ENCODE data around the gene ARHGAP6.

ARHGAP6 gene

DNA sequence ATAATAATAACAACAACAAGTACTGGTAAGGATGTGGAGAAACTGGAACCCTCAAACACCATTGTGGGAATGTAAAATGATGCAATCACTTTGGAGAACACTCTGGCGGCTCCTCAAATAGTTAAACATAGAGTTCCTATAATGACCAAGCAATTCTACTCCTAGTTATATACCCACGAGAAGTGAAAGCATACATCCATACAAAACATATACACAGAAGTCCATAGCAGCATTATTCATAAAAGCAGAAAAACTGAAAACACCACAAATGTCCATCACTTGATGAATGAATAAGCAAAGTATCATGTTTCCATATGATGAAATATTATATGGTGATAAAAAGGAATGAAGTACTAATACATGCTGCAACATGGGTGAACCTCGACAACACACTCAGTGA lies 255.8 kb downstream of the ARHGAP6 start:
- H4K20me1 ChIP-seq (ENCODE audit: insufficient read depth), result no peaks in the 10 kb centered on the region
- peaks cover 21% of the 10 kb centered on the region for H3K4me1 ChIP-seq (ENCODE audit: low read depth, poor library complexity, severe bottlenecking)
- no peak overlapping the region for H3K4me3 ChIP-seq (IDR thresholded peaks at IDR 0.05; ENCODE audit: insufficient read depth, low read depth, low read length)
- TF ChIP-seq, protein P1, sequence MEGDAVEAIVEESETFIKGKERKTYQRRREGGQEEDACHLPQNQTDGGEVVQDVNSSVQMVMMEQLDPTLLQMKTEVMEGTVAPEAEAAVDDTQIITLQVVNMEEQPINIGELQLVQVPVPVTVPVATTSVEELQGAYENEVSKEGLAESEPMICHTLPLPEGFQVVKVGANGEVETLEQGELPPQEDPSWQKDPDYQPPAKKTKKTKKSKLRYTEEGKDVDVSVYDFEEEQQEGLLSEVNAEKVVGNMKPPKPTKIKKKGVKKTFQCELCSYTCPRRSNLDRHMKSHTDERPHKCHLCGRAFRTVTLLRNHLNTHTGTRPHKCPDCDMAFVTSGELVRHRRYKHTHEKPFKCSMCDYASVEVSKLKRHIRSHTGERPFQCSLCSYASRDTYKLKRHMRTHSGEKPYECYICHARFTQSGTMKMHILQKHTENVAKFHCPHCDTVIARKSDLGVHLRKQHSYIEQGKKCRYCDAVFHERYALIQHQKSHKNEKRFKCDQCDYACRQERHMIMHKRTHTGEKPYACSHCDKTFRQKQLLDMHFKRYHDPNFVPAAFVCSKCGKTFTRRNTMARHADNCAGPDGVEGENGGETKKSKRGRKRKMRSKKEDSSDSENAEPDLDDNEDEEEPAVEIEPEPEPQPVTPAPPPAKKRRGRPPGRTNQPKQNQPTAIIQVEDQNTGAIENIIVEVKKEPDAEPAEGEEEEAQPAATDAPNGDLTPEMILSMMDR (conservative IDR thresholded peaks at IDR 0.05; ENCODE audit: low read depth, low read length), result no peak
- H3K4me2 ChIP-seq, result no peak overlapping the region
- no peaks in the 10 kb centered on the region; the same call in 1 of the 2 replicates for H3K79me2 ChIP-seq (ENCODE audit: insufficient read depth, low read depth)
- no peak overlapping the region for H3K9ac ChIP-seq
- no peaks in the 10 kb centered on the region for H3K36me3 ChIP-seq (ENCODE audit: insufficient read depth)
- no peaks in the 10 kb centered on the region for H3K27me3 ChIP-seq (ENCODE audit: insufficient read depth, low read depth)
- no peak overlapping the region for H3K27ac ChIP-seq
- no peak overlapping the region for H2AFZ ChIP-seq (ENCODE audit: low read depth)

DNA sequence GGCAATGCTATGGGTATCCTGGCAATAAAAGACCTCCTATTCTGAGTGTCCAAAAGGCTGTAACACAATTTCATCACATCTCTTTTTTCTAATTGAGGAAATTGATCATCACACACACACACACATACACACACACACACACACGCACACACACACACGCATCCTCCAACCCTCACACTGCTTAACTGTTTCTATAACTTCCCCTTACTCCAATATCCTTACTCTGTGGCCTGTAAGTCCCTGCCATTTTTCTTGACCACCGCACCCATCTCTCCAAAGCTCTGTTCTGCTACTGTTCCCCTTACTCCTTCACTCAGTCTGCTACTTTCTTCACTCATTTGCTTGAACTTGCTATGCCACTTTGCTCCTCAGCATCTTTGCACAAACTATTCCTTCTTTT lies 256.9 kb downstream of the ARHGAP6 start:
- no peak overlapping the region for H3K4me2 ChIP-seq
- H4K20me1 ChIP-seq (ENCODE audit: insufficient read depth), result no peaks in the 10 kb centered on the region
- no peak overlapping the region for H3K4me3 ChIP-seq (IDR thresholded peaks at IDR 0.05; ENCODE audit: insufficient read depth, low read depth, low read length)
- H3K9ac ChIP-seq, result no peak overlapping the region
- no peaks in the 10 kb centered on the region; the same call in 1 of the 2 replicates for H3K79me2 ChIP-seq (ENCODE audit: insufficient read depth, low read depth)
- no peaks in the 10 kb centered on the region for H3K36me3 ChIP-seq (ENCODE audit: insufficient read depth)
- no peak overlapping the region for H3K27ac ChIP-seq
- no peaks in the 10 kb centered on the region for H3K27me3 ChIP-seq (ENCODE audit: insufficient read depth, low read depth)
- peaks cover 21% of the 10 kb centered on the region for H3K4me1 ChIP-seq (ENCODE audit: low read depth, poor library complexity, severe bottlenecking)
- H2AFZ ChIP-seq (ENCODE audit: low read depth), result no peak overlapping the region
- TF ChIP-seq, protein P1 (conservative IDR thresholded peaks at IDR 0.05; ENCODE audit: low read depth, low read length), result no peak

DNA sequence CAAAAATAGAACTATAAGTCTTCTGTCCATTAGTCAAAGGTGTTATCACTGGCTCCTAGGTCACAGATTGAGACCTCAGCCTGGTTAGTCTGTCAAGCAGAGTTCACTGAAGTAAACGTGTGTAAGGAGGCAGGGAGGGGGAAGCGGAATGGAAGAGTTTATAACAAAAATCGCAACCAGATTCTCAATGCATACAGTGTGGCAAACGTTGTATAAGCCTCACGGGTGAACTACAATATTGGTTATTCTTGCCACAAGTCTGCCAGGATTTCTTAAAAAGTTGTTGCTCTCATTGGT lies 257.7 kb downstream of the ARHGAP6 start:
- no peak overlapping the region for H3K27ac ChIP-seq
- no peak overlapping the region for H2AFZ ChIP-seq (ENCODE audit: low read depth)
- no peak overlapping the region for H3K4me3 ChIP-seq (IDR thresholded peaks at IDR 0.05; ENCODE audit: insufficient read depth, low read depth, low read length)
- no peaks in the 10 kb centered on the region for H3K27me3 ChIP-seq (ENCODE audit: insufficient read depth, low read depth)
- H3K9ac ChIP-seq, result no peak overlapping the region
- H3K4me2 ChIP-seq, result no peak overlapping the region
- H3K36me3 ChIP-seq (ENCODE audit: insufficient read depth), result no peaks in the 10 kb centered on the region
- peaks cover 21% of the 10 kb centered on the region for H3K4me1 ChIP-seq (ENCODE audit: low read depth, poor library complexity, severe bottlenecking)
- H4K20me1 ChIP-seq (ENCODE audit: insufficient read depth), result no peaks in the 10 kb centered on the region
- TF ChIP-seq, protein P1 (conservative IDR thresholded peaks at IDR 0.05; ENCODE audit: low read depth, low read length), result no peak
- H3K79me2 ChIP-seq (ENCODE audit: insufficient read depth, low read depth), result no peaks in the 10 kb centered on the region; the same call in 1 of the 2 replicates

DNA sequence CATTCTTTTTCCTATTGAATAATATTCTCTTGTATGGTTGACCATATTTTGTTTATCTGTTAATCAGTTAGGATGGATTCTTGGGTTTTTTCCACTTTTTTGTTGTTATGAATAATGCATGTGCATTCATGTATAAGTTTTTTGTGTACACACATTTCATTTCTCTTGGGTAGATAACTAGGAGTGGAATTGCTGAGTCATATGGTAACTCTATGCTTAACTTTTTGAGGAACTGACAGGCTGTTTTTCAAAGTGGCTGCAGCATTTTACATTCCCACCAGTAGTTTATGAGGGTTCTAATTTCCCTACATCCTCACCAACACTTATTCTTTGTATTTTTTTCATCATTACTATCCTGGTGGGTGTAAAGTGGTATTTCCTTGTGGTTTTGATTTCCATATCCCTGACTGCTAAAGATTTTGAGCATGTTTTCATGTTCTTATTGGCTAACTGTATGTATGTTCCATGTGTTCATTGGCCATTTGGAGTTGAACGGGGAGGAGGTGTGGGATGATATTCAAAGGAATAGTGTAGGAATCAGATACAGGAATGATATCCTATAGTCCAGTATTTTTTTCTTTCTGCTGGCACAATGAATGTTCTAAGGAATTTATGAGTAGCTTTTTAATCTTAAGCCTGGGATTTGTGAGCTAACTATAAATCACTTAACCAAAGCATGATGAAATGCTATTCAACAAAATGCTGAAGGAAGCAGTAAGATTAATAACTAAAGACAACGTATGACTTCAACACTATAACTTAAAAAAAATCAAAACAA lies 258.2 kb downstream of the ARHGAP6 start:
- H3K36me3 ChIP-seq (ENCODE audit: insufficient read depth), result no peaks in the 10 kb centered on the region
- H2AFZ ChIP-seq (ENCODE audit: low read depth), result no peak overlapping the region
- no peaks in the 10 kb centered on the region for H3K27me3 ChIP-seq (ENCODE audit: insufficient read depth, low read depth)
- H3K79me2 ChIP-seq (ENCODE audit: insufficient read depth, low read depth), result no peaks in the 10 kb centered on the region; the same call in 1 of the 2 replicates
- no peak overlapping the region for H3K4me3 ChIP-seq (IDR thresholded peaks at IDR 0.05; ENCODE audit: insufficient read depth, low read depth, low read length)
- peaks cover 21% of the 10 kb centered on the region for H3K4me1 ChIP-seq (ENCODE audit: low read depth, poor library complexity, severe bottlenecking)
- H3K27ac ChIP-seq, result no peak overlapping the region
- no peaks in the 10 kb centered on the region for H4K20me1 ChIP-seq (ENCODE audit: insufficient read depth)
- H3K9ac ChIP-seq, result no peak overlapping the region
- H3K4me2 ChIP-seq, result no peak overlapping the region
- TF ChIP-seq, protein P1 (conservative IDR thresholded peaks at IDR 0.05; ENCODE audit: low read depth, low read length), result no peak
